Activated B cell treated with CpG ODN at 0.5 μM for 24 hours (primary cell): ENCODE results near the gene ARHGAP33. TPM values are rescaled to one million over a fixed set of nuclear protein-coding genes. Genes with fewer than 3 reads are reported as not detected.

Source experiments
- ATAC-seq: fragments of 200-7000 bp; cut with Tn5 transposase; one replicate; pipeline ENCODE4 v1.10.0; 2021; ENCODE audit warnings: low read depth, mild to moderate bottlenecking, moderate library complexity
- CTCF ChIA-PET: fragments of 350-600 bp; sonication (Branson Sonifier 250); formaldehyde crosslinking; loops from one replicate; lab custom pipeline; 2021; ENCODE audit warnings: antibody characterized with exemption; lab: Charles Lee
- POLR2A ChIA-PET: fragments of 350-600 bp; sonication (Branson Sonifier 250); formaldehyde crosslinking; loops from one replicate; lab custom pipeline; 2021; ENCODE audit warnings: antibody characterized with exemption; lab: Charles Lee
- DNase-seq: peaks from one replicate; pipeline ENCODE4 v3.0.0; 2022
- H3K27ac Mint-ChIP-seq: one replicate; pipeline ENCODE4 v1.8.0; 2020; ENCODE audit warnings: mixed read lengths
- H3K27me3 Mint-ChIP-seq: one replicate; pipeline ENCODE4 v1.8.0; 2021; ENCODE audit warnings: mixed read lengths
- H3K36me3 Mint-ChIP-seq: one replicate; pipeline ENCODE4 v1.8.0; 2021; ENCODE audit warnings: low read depth, mixed read lengths
- H3K4me1 Mint-ChIP-seq: one replicate; pipeline ENCODE4 v1.8.0; 2021; ENCODE audit warnings: mixed read lengths
- H3K4me3 Mint-ChIP-seq: one replicate; pipeline ENCODE4 v1.8.0; 2020; ENCODE audit warnings: mild to moderate bottlenecking, mixed read lengths
- H3K9me3 Mint-ChIP-seq: one replicate; pipeline ENCODE4 v1.8.0; 2020; ENCODE audit warnings: mixed read lengths
- intact Hi-C: fragments of 100-400 bp; cut with micrococcal nuclease; formaldehyde crosslinking; loops from one replicate; pipeline ENCODE4 v1.15.1; 2024
- total RNA-seq: library from RNA; stranded (reverse); gene quantifications from 2 replicates; pipeline ENCODE4 v1.2.3, GENCODE V29; 2022
- TF ChIP-seq, protein P1 (sequence below): fragments of 200-600 bp; IDR thresholded peaks from one replicate; pipeline ENCODE4 v1.8.0; 2022; ENCODE audit warnings: antibody characterized with exemption, mild to moderate bottlenecking

ARHGAP33 gene
- total RNA-seq, 1 donor from 2014 or later: 15.0 TPM

GRCh38 chr19:35733180-35734125 lies 41.9 kb upstream of the ARHGAP33 start:
- H3K27ac Mint-ChIP-seq: peak overlapping the region; percentile 61
- TF ChIP-seq, protein P1, sequence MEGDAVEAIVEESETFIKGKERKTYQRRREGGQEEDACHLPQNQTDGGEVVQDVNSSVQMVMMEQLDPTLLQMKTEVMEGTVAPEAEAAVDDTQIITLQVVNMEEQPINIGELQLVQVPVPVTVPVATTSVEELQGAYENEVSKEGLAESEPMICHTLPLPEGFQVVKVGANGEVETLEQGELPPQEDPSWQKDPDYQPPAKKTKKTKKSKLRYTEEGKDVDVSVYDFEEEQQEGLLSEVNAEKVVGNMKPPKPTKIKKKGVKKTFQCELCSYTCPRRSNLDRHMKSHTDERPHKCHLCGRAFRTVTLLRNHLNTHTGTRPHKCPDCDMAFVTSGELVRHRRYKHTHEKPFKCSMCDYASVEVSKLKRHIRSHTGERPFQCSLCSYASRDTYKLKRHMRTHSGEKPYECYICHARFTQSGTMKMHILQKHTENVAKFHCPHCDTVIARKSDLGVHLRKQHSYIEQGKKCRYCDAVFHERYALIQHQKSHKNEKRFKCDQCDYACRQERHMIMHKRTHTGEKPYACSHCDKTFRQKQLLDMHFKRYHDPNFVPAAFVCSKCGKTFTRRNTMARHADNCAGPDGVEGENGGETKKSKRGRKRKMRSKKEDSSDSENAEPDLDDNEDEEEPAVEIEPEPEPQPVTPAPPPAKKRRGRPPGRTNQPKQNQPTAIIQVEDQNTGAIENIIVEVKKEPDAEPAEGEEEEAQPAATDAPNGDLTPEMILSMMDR: no peak
- POLR2A ChIA-PET: interaction anchor here (1.3 to 1.5 kb wide), 2 partner anchors 7 to 14 kb away, joined by 3 to 5 read pairs; partner anchors contain the start of gene LIN37
- CTCF ChIA-PET: no interaction called here
- no peak overlapping the region for H3K4me3 Mint-ChIP-seq
- DNase-seq (no peak), ATAC-seq (peak; percentile 63)
- H3K9me3 Mint-ChIP-seq: no peaks in the 10 kb centered on the region
- H3K27me3 Mint-ChIP-seq: no peaks in the 10 kb centered on the region
- intact Hi-C loops: no loop called here
- H3K36me3 Mint-ChIP-seq: peaks cover 85% of the 10 kb centered on the region
- peaks cover 24% of the 10 kb centered on the region for H3K4me1 Mint-ChIP-seq

DNA sequence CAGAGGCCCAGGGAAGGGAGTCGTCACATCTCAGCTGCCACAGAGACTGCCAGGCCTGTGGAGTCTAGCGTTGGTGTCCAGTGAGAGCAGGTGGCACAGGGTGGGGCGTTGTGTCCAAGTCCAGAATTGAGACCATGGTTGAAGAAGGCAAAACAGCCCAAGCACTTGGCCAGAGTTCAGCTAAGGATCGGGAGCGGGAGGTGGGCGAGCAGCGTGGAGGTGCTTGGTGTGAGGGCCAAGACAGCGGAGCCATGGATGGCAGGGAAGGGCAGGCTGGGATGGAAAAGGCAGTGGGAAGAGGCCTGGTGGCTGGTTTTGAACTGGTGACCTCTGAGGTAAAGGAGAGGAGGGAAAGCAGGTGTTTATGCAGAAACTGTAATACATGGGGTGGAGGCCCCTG lies 41.1 kb upstream of the ARHGAP33 start:
- DNase-seq (no peak), ATAC-seq (no peak)
- H3K27me3 Mint-ChIP-seq: no peaks in the 10 kb centered on the region
- H3K36me3 Mint-ChIP-seq: peaks cover 83% of the 10 kb centered on the region
- intact Hi-C loops: no loop called here
- H3K4me3 Mint-ChIP-seq: no peak overlapping the region
- peak overlapping the region; percentile 61 for H3K27ac Mint-ChIP-seq
- peaks cover 28% of the 10 kb centered on the region for H3K4me1 Mint-ChIP-seq
- no peaks in the 10 kb centered on the region for H3K9me3 Mint-ChIP-seq
- ChIA-PET POLR2A (interaction anchor here (1.3 kb wide), 1 partner anchor 13 kb away, joined by 3 read pairs; the partner anchor contains the start of gene LIN37), CTCF (no interaction called here)
- TF ChIP-seq, protein P1: no peak

DNA sequence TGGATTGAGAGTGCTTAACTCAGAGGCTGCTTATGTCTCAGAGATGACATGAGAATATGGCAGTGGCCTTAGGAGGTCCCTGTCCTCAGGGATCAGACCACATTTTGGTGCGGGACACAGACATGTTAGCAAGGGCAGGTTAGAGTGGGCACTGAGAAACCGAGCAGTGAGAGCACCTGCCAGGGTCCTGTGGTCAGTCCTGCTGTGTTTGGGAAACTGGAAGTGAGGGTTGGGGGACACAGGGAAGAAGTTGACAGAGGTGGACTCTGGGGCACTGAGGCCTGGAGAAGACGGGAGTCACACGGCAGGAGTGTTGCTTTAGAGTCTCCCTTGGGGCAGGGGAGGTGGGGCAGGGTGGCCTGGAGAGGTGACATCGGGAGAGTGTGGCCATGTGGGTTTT lies 40.5 kb upstream of the ARHGAP33 start:
- ChIA-PET CTCF (no interaction called here), POLR2A (interaction anchor here (0.6 kb wide), 1 partner anchor 166 kb away, joined by 7 read pairs; no protein-coding TSS in a partner anchor)
- no peaks in the 10 kb centered on the region for H3K27me3 Mint-ChIP-seq
- peaks cover 80% of the 10 kb centered on the region for H3K36me3 Mint-ChIP-seq
- no peak overlapping the region for H3K4me3 Mint-ChIP-seq
- intact Hi-C loops: no loop called here
- TF ChIP-seq, protein P1: no peak
- no peaks in the 10 kb centered on the region for H3K9me3 Mint-ChIP-seq
- DNase-seq (no peak), ATAC-seq (no peak)
- H3K27ac Mint-ChIP-seq: no peak overlapping the region
- peaks cover 33% of the 10 kb centered on the region for H3K4me1 Mint-ChIP-seq

GRCh38 chr19:35736913-35737886 lies 38.2 kb upstream of the ARHGAP33 start:
- Mint-ChIP-seq H3K27me3 (no peaks in the 10 kb centered on the region), H3K36me3 (peaks cover 71% of the 10 kb centered on the region), H3K4me1 (peaks cover 47% of the 10 kb centered on the region)

More at GRCh38 chr19:35736913-35737886, 38.2 kb upstream of the ARHGAP33 start:
- TF ChIP-seq, protein P1: no peak
- H3K4me3 Mint-ChIP-seq: no peak overlapping the region
- intact Hi-C loops: no loop called here
- H3K9me3 Mint-ChIP-seq: no peaks in the 10 kb centered on the region
- no peak for ATAC-seq
- ChIA-PET POLR2A (interaction anchor here (0.5 to 1.7 kb wide), 5 partner anchors 11 to 66 kb away, joined by 3 to 12 read pairs (median 4); partner anchors contain the start of gene LIN37), CTCF (interaction anchor here (1.0 to 1.5 kb wide), 2 partner anchors 11 to 19 kb away, joined by 3 to 5 read pairs; partner anchors contain the start of genes KMT2B and LIN37)
- DNase-seq: no peak
- H3K27ac Mint-ChIP-seq: peak overlapping the region; percentile 62
